NCI-H345 (cell line): ENCODE measurements around the gene EPHB1.
"Not testable (repeated sequence)": the region's sequence is repeated elsewhere in the genome, so short reads cannot be mapped to it uniquely, and the experiment has no call there.

Source experiments
- DNase-seq: peaks from one replicate; lab custom pipeline; 2025; lab: John Stamatoyannopoulos, UW

Gene EPHB1

DNA sequence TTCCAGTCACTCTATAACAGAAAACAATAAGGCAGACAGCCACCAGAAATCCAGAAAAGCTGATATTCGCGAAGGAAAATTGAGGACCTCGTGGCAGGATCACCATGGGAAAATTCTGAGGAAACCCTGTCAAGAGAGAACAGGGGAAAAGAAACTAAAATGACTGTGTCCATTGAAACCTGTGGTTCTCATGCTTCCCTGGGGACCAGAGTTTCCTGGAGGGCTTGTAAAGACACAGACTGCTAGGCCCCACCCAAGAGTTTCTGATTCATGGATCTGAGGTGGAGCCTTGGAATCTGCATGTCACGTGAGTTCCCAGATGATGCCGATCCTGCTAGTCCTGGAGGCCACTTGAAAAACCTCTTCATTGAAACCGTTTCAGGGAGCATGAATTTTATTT, 420.5 kb downstream of the EPHB1 start:
- DNase-seq: no peak

DNA sequence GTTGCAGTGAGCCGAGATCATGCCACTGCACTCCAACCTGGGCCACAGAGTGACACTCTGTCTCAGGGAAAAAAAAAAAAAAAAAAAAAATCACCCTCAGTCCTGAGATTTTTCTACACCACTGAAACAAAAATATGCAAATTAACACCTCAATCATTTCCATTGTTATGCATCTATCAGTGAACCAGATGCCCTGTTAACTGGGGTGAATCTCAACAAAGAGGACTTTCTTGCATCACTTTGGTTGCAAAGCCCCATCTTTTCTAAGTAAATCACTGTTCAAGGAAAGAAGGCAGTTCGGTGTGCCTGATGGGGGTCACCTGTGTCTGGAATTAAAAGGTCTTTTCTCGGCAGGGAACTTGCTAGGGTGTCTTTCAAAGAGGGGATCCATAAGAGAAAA, 421.6 kb downstream of the EPHB1 start:
- DNase-seq: no peak

DNA sequence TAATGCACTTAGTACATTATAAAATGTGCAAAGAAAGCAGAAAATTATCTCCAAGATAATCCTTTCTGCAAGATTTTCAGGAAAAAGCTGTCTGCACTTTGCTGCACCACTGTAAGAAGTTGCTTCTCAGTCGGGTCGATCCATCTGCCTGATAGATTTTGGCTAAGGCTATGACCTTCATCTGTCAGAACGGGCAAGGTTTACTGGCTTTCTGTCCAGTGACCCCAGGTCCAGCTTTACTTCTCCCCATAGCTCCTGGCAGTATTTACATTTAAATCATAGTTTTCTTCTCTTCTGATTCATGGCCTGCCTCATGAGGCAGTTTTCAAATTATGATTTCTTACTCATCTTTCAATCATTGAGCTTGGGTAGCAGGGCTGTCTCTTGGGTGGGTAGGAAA, 422.7 kb downstream of the EPHB1 start:
- DNase-seq: no peak

DNA sequence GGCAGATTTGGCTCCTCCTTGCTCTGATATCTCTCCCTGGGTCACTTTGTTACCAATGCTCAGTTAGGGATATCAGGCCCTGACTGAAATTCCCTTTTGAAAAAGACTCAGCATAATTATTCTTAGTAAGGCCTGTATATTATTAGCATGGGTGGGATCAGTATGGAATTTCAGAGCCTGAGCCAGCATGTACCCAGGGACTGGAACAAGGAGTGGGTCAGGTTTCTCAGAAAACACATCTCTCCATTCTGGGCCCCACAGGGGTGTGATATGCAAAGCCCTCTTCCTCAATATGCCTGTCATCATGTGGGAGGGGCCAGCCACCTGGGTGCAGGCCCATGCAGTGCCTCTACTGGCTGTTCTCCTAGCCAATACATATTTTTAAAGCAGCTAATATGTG, 423.2 kb downstream of the EPHB1 start:
- DNase-seq: no peak

DNA sequence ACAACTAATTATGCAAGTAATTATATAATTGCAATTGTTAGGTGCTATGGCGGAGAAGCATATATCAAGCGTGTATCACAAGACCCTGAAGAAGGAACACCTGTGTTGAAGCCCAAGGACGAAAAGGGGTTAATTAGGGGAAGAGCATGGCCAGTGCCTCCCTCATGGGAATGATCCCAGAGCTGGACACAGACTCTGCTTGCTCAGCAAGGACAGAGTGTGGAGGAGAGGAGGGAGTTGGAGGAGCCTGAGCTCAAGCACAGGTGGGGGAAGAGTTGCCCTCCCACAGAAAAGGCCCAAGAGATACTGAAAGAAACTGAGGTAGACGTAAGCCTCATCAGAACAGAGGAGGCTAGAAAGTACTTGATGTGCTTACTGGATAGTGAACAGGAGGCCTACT, 423.7 kb downstream of the EPHB1 start:
- DNase-seq: no peak

DNA sequence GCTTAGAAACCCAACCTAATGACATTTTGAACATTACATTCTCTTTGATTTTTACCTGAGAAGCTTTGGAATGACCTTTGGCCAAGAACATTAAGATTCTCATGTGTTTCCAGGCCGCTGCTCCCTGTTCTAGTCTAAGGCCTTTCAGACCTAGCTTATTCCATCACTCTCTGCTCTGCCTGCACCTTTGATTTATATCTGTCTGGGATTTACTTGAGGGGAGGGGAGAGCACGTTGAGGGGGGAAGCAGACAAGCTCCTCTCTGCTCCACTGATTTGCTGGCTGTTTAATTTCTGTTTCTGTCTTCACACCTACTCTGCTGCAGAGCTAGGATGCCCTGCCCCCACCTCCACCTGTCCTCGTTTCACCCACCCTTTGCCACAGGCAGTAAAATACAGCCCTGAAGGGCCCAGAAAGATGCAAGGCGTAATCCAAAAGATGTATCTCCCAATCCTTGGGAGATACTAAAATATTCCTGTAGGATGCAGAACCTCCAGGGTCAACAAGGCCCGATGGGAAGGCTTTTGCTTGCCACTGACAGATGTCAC, 429.8 kb downstream of the EPHB1 start:
- no peak for DNase-seq

DNA sequence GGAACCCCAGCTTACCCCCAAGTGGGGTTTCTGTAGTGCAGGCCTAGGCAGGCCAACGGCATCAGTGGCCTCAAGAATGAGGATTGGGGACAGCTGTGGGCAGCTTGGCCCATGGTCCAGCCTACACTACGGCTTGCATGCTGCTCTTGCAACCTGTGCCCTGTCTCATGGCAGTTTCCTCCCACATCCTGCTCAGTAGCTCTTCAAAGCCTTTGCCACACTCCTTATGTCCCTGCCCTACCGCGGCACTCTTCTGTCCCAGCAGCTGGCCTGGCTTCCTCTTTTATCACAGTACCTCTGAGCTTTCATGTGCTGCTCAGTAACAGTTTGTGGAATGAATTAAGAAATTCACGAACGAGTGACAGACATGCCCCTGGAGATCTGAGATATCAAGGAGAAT, 431.0 kb downstream of the EPHB1 start:
- DNase-seq: no peak

DNA sequence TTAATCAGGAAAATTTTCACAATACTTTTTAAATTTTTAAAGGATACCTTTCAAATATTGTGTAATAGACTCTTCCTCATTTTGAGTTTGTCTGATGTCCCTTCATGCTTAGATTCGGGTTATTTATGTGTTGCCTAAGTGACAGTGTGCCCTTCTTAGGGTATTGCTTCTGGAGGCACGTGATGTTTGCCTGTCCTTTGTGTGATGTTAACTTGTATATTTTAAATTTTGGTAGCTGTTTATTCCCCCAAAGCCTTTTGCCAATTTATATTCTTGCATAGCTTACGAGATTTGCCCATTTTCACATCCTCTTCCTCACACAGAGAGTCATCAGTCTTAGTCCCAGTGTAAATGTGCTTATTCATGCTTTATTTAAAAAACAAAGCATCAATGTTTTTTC, 433.1 kb downstream of the EPHB1 start:
- DNase-seq: no peak

DNA sequence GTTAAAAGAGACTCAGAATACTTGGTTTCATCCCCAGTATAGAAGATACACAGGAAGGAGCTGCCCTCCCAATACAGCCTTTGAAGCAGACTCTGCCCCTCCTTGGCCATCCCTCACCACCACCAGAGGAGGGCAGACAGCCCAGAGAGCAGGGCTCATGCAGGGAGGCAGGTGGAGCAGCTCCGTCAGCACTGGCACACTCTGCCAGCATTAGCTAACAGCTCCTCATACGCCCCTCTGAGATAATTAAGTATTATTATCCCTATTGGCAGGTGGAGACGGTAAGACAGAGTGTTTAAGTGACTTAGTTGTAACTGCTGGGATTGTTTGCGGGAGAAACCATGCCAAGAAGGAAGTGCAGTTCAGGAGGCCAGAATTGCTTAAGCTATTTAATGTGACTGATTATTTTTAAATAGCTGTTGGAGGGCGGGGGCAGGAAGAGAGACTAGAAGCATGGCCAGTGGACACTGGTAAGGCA, 434.0 kb downstream of the EPHB1 start:
- DNase-seq: peak; percentile 82

DNA sequence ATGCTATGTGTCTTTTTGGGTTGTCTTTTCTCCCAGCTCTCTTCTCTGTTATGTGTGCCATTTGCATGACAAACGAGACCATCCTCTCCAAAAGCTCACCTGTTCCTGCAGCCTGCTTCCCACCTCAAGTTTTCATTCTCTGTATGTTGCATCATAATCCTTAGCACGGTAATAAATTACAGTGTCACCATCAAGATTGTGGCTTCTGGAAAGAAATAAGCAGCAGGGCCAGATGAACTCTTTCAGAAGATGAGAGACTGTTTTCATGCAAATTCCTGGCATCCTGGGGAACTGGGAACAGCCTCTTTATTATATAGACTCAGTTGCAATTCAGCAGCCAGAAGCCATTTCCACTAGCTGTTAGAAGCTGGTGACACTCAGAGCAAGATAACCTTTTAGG, 436.7 kb downstream of the EPHB1 start:
- DNase-seq: peak; percentile 12

DNA sequence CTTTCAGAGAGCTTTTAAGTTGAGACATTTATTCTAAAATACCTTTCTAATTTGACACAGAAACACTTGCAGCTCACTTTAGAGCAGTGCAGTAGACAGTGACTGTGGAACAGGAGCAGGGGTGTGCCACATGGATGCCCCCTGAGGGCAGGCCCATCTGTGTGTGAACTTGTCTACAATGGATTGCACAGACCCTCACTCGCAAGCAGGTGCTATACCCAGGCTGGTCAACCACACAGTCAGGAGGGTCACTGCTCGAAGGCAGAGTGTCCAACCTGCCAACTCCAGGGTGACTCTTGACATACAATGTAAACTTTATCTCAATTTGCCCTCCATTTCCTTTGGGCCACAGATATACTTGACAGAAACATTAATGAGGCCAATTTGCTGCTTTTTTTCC, 437.2 kb downstream of the EPHB1 start:
- DNase-seq: no peak

DNA sequence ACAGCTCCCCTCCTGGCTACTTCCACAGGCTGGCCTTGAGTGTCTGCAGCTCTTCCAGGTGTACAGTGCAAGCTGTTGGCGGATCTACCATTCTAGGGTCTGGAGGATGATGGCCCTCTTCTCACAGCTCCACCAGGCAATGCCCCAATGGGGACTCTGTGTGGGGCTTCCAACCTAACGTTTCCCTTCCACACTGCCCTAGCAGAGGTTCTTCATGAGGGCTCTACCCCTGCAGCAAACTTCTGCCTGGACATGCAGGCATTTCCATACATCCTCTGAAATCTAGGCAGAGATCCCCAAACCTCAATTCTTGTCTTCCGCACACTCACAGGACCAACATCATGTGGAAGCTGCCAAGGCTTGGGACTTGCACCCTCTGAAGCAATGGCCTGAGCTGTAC, 438.4 kb downstream of the EPHB1 start:
- not testable (repeated sequence) for DNase-seq

DNA sequence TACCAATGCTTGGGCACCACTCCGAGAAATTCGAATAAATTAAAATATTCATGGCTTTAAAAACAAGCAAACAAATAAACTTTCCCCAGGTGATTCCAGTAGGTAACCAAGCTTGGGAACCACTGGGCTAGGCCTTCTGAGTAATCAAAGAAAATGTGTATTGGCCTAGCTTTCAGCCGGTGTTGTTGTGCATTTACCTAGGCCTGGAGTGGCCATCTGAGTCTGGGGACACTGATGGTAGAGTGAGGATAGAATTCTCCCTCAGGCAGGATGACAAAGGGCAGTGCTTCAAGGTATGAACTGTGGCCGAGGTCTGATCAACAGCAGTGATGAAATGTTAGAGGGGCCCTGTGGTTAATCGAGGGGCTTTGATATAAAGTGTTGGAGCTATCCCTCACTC, 440.5 kb downstream of the EPHB1 start:
- no peak for DNase-seq

DNA sequence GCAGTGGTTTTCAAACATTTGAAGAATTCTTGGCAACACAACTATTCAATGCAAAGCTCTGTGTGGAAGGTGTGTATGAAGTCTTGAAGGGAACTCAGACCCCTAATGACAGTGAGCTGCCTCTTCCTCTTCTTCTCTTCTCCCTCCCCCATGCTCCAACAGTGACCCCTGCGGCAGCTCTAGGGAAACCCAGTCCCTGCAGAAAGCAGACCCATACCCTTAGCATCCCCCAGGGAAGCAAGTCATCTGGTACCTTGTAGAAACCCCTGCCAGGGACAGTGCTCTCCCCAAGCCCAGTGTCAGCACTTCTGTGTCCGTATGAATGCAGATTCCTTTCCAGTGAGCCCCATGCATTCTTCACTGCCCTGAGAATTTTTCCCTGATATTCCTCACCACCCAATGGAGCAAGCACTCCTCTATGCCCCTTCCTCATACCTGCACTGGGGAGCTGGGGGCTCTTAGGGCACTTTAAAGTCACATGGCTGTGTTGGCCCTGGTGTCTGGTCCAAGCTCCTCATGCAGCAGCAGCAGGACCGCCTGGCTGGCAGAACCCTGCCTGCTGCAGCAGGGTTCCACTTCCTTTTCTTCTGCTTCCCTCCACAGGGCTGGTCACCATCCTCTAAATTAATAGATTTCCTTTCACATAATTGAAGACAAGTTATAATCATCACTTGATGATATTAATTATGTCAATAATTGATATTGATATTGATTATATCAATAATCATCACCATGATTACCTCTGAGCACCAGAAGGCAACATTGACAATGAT, 442.5 kb downstream of the EPHB1 start:
- DNase-seq: no peak

DNA sequence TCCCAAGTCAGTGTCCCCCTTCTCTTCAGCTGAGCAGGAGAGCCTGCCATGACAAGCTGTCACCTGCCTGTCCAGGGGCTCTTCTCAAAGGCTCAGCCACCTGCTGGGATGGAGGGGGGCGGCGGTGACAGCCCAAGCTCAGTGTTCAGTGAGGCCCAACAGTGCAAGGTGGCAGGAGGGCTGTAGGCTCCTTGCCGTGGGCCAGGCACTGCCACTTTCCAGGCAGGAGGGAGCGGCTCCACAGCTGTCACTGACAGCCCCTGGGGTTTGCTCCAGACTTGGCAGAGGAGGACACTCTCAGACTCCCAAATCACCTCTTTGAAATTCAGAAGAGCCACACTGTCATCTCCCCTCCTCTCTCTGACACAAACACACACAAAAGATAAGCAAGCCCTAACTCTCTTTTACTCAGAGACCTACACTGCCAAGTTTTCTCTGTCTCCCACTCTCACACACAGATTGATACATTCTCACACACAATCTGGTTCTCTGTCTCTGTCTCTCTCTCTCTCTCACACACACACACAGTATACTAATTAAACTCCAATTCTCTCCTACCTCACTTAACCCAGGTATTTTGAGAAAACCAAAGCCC, 443.3 kb downstream of the EPHB1 start:
- peak; percentile 61 for DNase-seq

DNA sequence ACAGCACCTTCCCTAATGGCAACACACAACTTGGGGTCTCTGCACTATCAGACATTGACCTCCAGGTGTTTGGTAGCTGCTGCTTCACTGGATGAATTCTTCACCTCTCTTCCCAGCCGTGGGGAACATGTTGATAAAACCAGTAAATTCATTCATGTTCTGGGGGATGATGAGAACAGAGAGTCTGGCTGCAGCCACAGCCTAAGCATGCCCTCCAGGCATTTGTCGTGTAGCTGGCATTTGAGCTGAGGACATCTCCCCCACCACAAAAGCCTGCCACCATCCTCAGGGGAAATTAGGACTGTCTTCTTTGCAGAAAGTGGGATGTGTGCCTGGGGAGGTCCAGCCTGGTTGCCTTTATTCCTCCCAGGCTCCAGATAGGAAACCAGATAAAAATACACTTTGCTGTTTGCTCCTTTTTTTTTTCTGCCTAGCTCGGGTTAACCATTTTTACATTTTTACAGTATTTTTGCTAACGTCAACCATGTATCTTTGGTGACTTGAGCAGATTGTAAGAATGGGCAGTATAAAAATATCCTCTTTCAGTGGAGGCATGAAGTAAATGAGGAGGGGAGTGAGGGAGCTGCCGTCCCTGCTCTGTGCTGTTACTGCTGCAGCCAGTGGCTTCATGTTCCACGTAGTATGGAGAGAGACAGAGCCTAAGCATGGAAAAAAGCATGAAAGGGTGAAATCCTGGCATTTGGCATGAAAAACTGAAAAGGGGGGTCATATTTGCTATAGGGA, 444.0 kb downstream of the EPHB1 start:
- peak; percentile 19 for DNase-seq

DNA sequence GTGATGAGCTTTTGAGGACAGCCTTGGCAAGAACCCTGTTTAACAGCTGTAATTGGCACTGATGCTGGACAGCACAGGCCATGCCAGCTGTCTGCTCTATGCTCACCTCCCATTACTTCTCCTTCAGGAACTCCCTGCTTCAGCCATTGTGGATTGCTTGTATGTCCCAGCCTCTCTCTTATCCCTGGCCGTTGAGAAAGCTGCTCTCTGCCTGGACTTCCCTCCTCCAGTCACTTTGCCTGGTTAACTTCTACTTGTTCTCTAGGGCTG, 444.5 kb downstream of the EPHB1 start:
- peak; percentile 9 for DNase-seq

DNA sequence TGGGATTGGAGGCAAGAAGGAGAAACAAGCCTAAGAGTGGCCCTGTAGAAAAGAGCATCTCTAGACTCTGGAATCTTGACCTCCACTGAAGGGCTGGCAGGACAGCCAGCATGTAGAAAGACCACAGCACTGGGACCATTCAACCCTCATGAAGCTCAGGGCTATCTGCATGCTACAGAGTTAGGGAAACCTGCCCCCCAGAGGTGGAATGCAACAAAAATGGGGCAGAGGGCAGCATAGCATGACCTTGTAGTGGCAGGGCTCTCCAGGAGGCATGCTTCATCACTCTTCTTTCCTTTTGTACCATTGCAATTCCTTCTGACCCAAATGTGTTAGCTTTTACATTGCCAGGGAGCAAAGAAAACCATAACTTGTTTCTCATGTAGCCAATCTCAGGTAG, 445.4 kb downstream of the EPHB1 start:
- no peak for DNase-seq

DNA sequence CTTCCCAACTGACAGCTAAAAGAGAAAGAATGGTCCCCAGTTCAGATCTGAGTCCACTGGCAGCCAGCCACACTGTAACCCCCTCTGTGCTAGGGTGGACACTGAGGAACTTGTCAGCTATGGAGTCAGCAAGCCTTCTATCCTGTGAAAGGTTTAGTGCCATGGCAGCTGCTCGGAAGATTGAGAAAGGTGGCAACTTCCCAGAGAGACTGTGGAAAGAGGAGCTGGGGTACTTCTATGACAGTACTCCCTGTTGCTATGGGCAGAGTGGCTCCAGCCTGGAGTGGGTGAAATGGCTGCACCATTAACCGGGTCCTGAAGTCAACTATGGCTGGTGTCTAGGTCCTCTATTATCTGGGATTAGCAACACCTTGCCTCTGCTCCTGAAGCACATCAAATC, 447.2 kb downstream of the EPHB1 start:
- no peak for DNase-seq

DNA sequence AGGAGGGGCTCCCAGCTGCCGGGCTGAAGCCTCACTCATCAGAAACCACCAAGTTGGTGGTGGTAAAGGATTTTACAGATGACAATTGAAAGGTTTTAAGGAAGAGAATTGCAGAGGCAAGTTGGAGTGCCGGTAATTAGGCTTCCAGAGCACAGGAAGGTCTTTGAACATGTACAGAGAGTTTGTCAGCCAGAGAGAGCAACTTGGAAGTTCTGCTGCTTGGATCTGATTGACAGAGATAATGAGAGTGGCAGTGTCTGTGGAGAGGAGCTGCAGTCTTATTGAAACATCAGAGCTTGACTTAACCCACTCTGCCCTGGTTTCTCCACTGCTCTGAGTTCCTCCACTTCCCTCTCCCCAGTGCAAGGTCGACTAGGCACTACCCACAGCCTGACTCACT, 448.6 kb downstream of the EPHB1 start:
- no peak for DNase-seq

DNA sequence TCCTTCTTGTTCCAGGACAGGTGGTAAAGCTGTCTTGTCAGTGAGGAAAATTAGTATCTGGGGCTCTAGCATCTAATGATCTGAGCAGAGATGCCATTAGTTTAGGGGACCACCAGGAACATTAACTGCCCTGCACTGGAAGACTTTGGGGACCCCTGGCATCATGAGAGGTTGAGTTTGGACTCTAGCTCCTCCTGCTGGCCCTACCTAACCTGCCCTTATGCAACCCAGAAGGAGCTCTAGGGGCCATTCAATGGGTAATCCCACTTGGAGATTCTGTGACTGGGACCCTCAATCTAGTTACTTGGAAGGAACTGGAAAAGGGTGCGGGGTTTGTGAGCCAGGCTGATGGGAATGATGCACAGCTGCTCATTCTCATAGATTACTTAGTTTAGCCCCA, 451.0 kb downstream of the EPHB1 start:
- DNase-seq: no peak

DNA sequence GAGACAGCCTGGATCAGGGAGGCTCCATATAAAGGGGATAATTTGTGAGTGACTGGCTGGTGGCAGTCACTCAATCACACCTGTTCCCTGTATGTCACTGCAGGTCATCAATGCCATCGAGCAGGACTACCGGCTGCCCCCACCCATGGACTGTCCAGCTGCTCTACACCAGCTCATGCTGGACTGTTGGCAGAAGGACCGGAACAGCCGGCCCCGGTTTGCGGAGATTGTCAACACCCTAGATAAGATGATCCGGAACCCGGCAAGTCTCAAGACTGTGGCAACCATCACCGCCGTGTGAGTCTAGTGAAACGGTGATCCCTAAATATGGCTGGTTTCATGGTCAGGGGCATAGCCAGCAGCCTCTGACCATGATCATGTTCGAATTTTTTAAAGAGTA, 453.2 kb downstream of the EPHB1 start:
- DNase-seq: no peak

DNA sequence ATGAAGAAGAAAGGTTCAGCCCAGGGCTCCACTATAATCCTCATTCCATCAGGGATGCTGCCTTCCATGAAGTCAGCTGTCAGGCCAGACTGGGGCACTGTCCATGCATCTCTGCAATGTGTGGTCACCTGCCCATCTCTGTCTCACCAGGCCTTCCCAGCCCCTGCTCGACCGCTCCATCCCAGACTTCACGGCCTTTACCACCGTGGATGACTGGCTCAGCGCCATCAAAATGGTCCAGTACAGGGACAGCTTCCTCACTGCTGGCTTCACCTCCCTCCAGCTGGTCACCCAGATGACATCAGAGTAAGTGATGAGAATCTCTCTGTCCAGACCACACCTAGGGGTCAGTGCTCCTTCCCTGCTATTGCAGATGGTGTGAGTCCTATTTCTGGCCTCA, 454.1 kb downstream of the EPHB1 start:
- DNase-seq: no peak
